ENCODE measurements around the gene CACNA1H.

DNA sequence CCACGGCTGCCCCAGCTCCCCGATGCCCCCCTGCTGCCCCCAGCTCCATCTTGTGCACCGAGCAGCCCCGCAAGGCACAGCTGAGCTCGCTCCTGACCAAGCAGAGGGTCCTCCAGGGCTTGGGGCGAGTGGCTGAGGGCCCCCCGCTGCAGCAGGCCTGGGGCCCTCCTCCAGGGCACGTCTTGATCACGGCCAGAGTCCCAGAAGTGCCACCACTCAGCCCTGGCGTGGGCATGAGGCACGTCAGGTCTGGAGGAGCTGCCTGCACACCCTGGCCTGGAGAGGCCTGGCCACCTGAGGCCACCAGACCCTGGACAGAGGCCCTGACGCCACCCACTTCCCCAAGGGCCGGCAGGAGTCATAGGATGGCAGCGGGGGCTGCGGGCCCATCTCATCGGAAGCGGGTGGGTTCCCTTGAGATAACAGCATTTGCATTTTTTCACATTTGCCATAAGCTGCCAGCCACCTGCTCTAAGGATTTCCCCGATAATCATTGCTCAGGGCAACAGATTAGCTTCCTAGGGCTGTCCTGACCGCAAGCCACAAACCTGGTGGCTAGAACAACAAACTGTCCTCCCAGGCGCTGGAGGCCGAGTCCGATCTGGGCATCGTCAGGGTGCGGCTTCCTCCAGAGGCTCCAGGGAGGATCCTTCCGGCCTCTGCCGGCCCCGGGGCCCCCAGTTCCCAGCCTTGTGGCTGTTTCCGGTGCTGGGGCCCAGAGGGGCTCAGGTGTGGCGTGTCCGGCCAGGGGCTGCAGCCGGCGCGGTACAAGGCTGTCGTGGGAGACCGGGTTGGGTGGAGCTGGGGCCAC, 32.9 kb upstream of the CACNA1H start:
- TF ChIP-seq CTCF (IDR thresholded peaks at IDR 0.05) (no peak), POLR2A (IDR thresholded peaks at IDR 0.05) (no peak)

Measured in heart left ventricle (tissue), 13 donors.